ENCODE results near the gene TKTL1.
A peak's percentile ranks its signal among the peaks of the same experiment; 100 is the strongest.

TKTL1 gene

GRCh38 chrX:154365052-154365600, 69.5 kb downstream of the TKTL1 start:
- no peak for DNase-seq

- DNase-seq, result no peak
These were observed 70.5 kb downstream of the TKTL1 start for GRCh38 chrX:154365997-154366665.

GRCh38 chrX:154366666-154367055, 71.1 kb downstream of the TKTL1 start:
- no peak for DNase-seq

- DNase-seq, result no peak
These were observed 72.1 kb downstream of the TKTL1 start for GRCh38 chrX:154367474-154368308.

- peak; percentile 57 for DNase-seq
These were observed 73.2 kb downstream of the TKTL1 start for GRCh38 chrX:154368630-154369448.

- peak; percentile 86 for DNase-seq
These were observed 74.1 kb downstream of the TKTL1 start for GRCh38 chrX:154369449-154370299.

- DNase-seq, result peak; percentile 37
These were observed 74.9 kb downstream of the TKTL1 start for GRCh38 chrX:154370300-154371016.

- DNase-seq, result peak; percentile 98
These were observed 75.6 kb downstream of the TKTL1 start for GRCh38 chrX:154371017-154371788.

- DNase-seq, result peak; percentile 41
These were observed 76.2 kb downstream of the TKTL1 start for GRCh38 chrX:154371789-154372300.

GRCh38 chrX:154372612-154373022, 77.0 kb downstream of the TKTL1 start:
- DNase-seq, result no peak

GRCh38 chrX:154373340-154374306, 78.0 kb downstream of the TKTL1 start:
- DNase-seq, result peak; percentile 85

GRCh38 chrX:154374313-154375155, 78.9 kb downstream of the TKTL1 start, which contains the start of gene FLNA:
Gene FLNA (minus strand): TSS chrX:154374634. CDS start chrX:154371245, 3,389 bp downstream.
- peak; percentile 52 for DNase-seq

- DNase-seq, result no peak
These were observed 79.5 kb downstream of the TKTL1 start for GRCh38 chrX:154375156-154375504.

GRCh38 chrX:154376774-154377173, 81.2 kb downstream of the TKTL1 start:
- no peak for DNase-seq

- DNase-seq, result peak; percentile 53
These were observed 82.6 kb downstream of the TKTL1 start for GRCh38 chrX:154378059-154378798.

- DNase-seq, result peak; percentile 100
These were observed 83.4 kb downstream of the TKTL1 start, which contains the start of gene EMD for GRCh38 chrX:154378799-154379568. Gene EMD (plus strand): TSS chrX:154379295. CDS start chrX:154379485, 190 bp downstream.
